NT2/D1 (cell line): ENCODE data around the gene FASN.

Experiments
- DNase-seq: peaks from one replicate; pipeline ENCODE4 v3.0.0-alpha.2; 2011; ENCODE audit warnings: low read depth, low spot score
- H3K27me3 ChIP-seq: 2 replicates; pipeline ENCODE4 v1.6.0; 2011; ENCODE audit warnings: mild to moderate bottlenecking; ENCODE audit not compliant: insufficient read length, insufficient read depth
- H3K36me3 ChIP-seq: 2 replicates; pipeline ENCODE4 v1.6.1; 2011; ENCODE audit warnings: mild to moderate bottlenecking, low read length, mixed read lengths; ENCODE audit not compliant: insufficient read depth, insufficient read length
- H3K4me1 ChIP-seq: 2 replicates; pipeline ENCODE4 v1.5.1; 2011; ENCODE audit not compliant: insufficient read depth, insufficient read length
- H3K4me3 ChIP-seq: 2 replicates; pipeline ENCODE4 v1.5.1; 2011; ENCODE audit warnings: low read depth; ENCODE audit not compliant: insufficient read length
- H3K9ac ChIP-seq: 2 replicates; pipeline ENCODE4 v1.6.0; 2011; ENCODE audit warnings: low read depth; ENCODE audit not compliant: insufficient read length
- H3K9me3 ChIP-seq: 2 replicates; pipeline ENCODE4 v1.5.1; 2011; ENCODE audit warnings: mild to moderate bottlenecking, low read length; ENCODE audit not compliant: insufficient read depth
- SUZ12 ChIP-seq: IDR thresholded peaks from 2 replicates; pipeline ENCODE4 v1.6.1; 2011; ENCODE audit not compliant: insufficient read length, insufficient read depth; ENCODE audit errors: extremely low read depth
- YY1 ChIP-seq: IDR thresholded peaks from 2 replicates; pipeline ENCODE4 v1.6.1; 2011; ENCODE audit not compliant: insufficient read length, insufficient read depth
- ZNF274 ChIP-seq: IDR thresholded peaks from 2 replicates; pipeline ENCODE4 v1.6.1; 2011; ENCODE audit warnings: mild to moderate bottlenecking, low read depth, low read length

Gene FASN

GRCh38 chr17:82060614-82061013 is 37.4 kb downstream of the FASN start:
- Histone ChIP-seq H3K4me1 (peaks cover 12% of the 10 kb centered on the region), H3K4me3 (no peak overlapping the region), H3K36me3 (peaks cover 91% of the 10 kb centered on the region), H3K9me3 (no peaks in the 10 kb centered on the region), H3K9ac (no peak overlapping the region), H3K27me3 (no peaks in the 10 kb centered on the region)
- TF ChIP-seq ZNF274: no peak
- TF ChIP-seq YY1: no peak
- no peak for TF ChIP-seq SUZ12
- DNase-seq: no peak

GRCh38 chr17:82060001-82060380 is 38.0 kb downstream of the FASN start:
- no peak overlapping the region for H3K4me3 ChIP-seq
- peaks cover 96% of the 10 kb centered on the region for H3K36me3 ChIP-seq
- no peak overlapping the region for H3K9ac ChIP-seq
- no peak for DNase-seq
- no peaks in the 10 kb centered on the region for H3K27me3 ChIP-seq
- no peaks in the 10 kb centered on the region for H3K9me3 ChIP-seq
- no peak for TF ChIP-seq SUZ12
- no peak for TF ChIP-seq YY1
- TF ChIP-seq ZNF274: no peak
- peaks cover 14% of the 10 kb centered on the region for H3K4me1 ChIP-seq

GRCh38 chr17:82059272-82060000 is 38.6 kb downstream of the FASN start:
- DNase-seq: no peak
- no peak for TF ChIP-seq YY1
- TF ChIP-seq SUZ12: no peak
- TF ChIP-seq ZNF274: no peak
- no peaks in the 10 kb centered on the region for H3K9me3 ChIP-seq
- H3K9ac ChIP-seq: no peak overlapping the region
- peaks cover 11% of the 10 kb centered on the region for H3K4me1 ChIP-seq
- H3K27me3 ChIP-seq: no peaks in the 10 kb centered on the region
- H3K4me3 ChIP-seq: no peak overlapping the region
- H3K36me3 ChIP-seq: peaks cover 99% of the 10 kb centered on the region

- no peak for DNase-seq
- peaks cover 11% of the 10 kb centered on the region for H3K4me1 ChIP-seq
- peaks cover 99% of the 10 kb centered on the region for H3K36me3 ChIP-seq
- no peak overlapping the region for H3K9ac ChIP-seq
- TF ChIP-seq SUZ12 (no peak), ZNF274 (no peak), YY1 (no peak)
- H3K4me3 ChIP-seq: no peak overlapping the region
- H3K27me3 ChIP-seq: no peaks in the 10 kb centered on the region
- H3K9me3 ChIP-seq: no peaks in the 10 kb centered on the region
These were observed 39.2 kb downstream of the FASN start for GRCh38 chr17:82058855-82059249.

GRCh38 chr17:82058230-82058854 is 39.7 kb downstream of the FASN start:
- TF ChIP-seq YY1 (no peak), ZNF274 (no peak), SUZ12 (no peak)
- H3K9ac ChIP-seq: peak overlapping the region; percentile 56
- no peak overlapping the region for H3K4me3 ChIP-seq
- H3K27me3 ChIP-seq: no peaks in the 10 kb centered on the region
- peaks cover 14% of the 10 kb centered on the region for H3K4me1 ChIP-seq
- no peak for DNase-seq
- H3K36me3 ChIP-seq: peaks cover 99% of the 10 kb centered on the region
- H3K9me3 ChIP-seq: no peaks in the 10 kb centered on the region

- no peaks in the 10 kb centered on the region for H3K27me3 ChIP-seq
- DNase-seq: no peak
- no peaks in the 10 kb centered on the region for H3K9me3 ChIP-seq
These were observed 41.1 kb downstream of the FASN start for GRCh38 chr17:82056729-82057621.

More at GRCh38 chr17:82056729-82057621, 41.1 kb downstream of the FASN start:
- Histone ChIP-seq H3K9ac (peak overlapping the region; percentile 13), H3K4me3 (no peak overlapping the region), H3K36me3 (peaks cover 90% of the 10 kb centered on the region), H3K4me1 (peaks cover 18% of the 10 kb centered on the region)
- TF ChIP-seq ZNF274 (no peak), YY1 (no peak), SUZ12 (no peak)
